Stimulated activated CD4-positive, alpha-beta T cell treated with anti-CD3 and anti-CD28 coated beads, Interleukin-15, amount 100 ng/mL, for 48 hours (primary cell): Measurements from ENCODE around the gene ARHGEF12.

Experiments used
- DNase-seq, 2 donors: peaks; one replicate each; pipeline ENCODE4 v3.0.0-alpha.2; 2020; ENCODE audit warnings: low read depth in 2 of 2

ARHGEF12 gene

GRCh38 chr11:120424185-120424969, 88.2 kb downstream of the ARHGEF12 start:
- DNase-seq = no peak

GRCh38 chr11:120424970-120425332, 88.7 kb downstream of the ARHGEF12 start:
- DNase-seq = no peak

- DNase-seq = no peak
Measured at GRCh38 chr11:120425527-120425926, 89.3 kb downstream of the ARHGEF12 start.

GRCh38 chr11:120430146-120430545, 93.9 kb downstream of the ARHGEF12 start:
- DNase-seq = no peak

GRCh38 chr11:120431633-120432032, 95.4 kb downstream of the ARHGEF12 start:
- no peak for DNase-seq

- peak in 1 of 2 donors; percentile 5 for DNase-seq
Measured at GRCh38 chr11:120432056-120433018, 96.1 kb downstream of the ARHGEF12 start.

- no peak for DNase-seq
Measured at GRCh38 chr11:120441592-120441991, 105.4 kb downstream of the ARHGEF12 start.

GRCh38 chr11:120442031-120442430, 105.8 kb downstream of the ARHGEF12 start:
- DNase-seq = no peak

- no peak for DNase-seq
Measured at GRCh38 chr11:120446802-120447201, 110.6 kb downstream of the ARHGEF12 start.

GRCh38 chr11:120448240-120448639, 112.0 kb downstream of the ARHGEF12 start:
- no peak for DNase-seq

- DNase-seq = no peak
Measured at GRCh38 chr11:120455487-120455886, 119.3 kb downstream of the ARHGEF12 start.

- DNase-seq = no peak
Measured at GRCh38 chr11:120457996-120458395, 121.8 kb downstream of the ARHGEF12 start.

GRCh38 chr11:120462825-120463224, 126.6 kb downstream of the ARHGEF12 start:
- no peak for DNase-seq

GRCh38 chr11:120465921-120466534, 129.8 kb downstream of the ARHGEF12 start:
- DNase-seq = no peak

GRCh38 chr11:120467627-120468026, 131.4 kb downstream of the ARHGEF12 start:
- no peak for DNase-seq

- DNase-seq = no peak
Measured at GRCh38 chr11:120471131-120471530, 134.9 kb downstream of the ARHGEF12 start.

GRCh38 chr11:120471994-120472393, 135.8 kb downstream of the ARHGEF12 start:
- no peak for DNase-seq

- DNase-seq = no peak
Measured at GRCh38 chr11:120473503-120473902, 137.3 kb downstream of the ARHGEF12 start.

- no peak for DNase-seq
Measured at GRCh38 chr11:120482149-120482548, 145.9 kb downstream of the ARHGEF12 start.

- no peak for DNase-seq
Measured at GRCh38 chr11:120484722-120485121, 148.5 kb downstream of the ARHGEF12 start.

- no peak for DNase-seq
Measured at GRCh38 chr11:120486138-120486537, 149.9 kb downstream of the ARHGEF12 start.

GRCh38 chr11:120489799-120490198, 153.6 kb downstream of the ARHGEF12 start:
- no peak for DNase-seq
